SK-N-SH treated with all-trans-retinoic acid at 6 μM for 48 hours (cell line): ENCODE measurements around the gene FBXO8.
"Not testable (repeated sequence)": the region's sequence is repeated elsewhere in the genome, so short reads cannot be mapped to it uniquely, and the experiment has no call there.

Experiments used
- BACH2 ChIP-seq: fragments of 250-450 bp; sonication (Bioruptor Pico); IDR thresholded peaks from 2 replicates; pipeline ENCODE4 v1.9.0; 2021; ENCODE audit warnings: mild to moderate bottlenecking, borderline replicate concordance
- OSR1 ChIP-seq: fragments of 250-450 bp; sonication (Bioruptor Pico); IDR thresholded peaks from 2 replicates; pipeline ENCODE4 v1.8.0; 2022; ENCODE audit warnings: moderate library complexity, mild to moderate bottlenecking, inconsistent platforms
- PATZ1 ChIP-seq: fragments of 250-450 bp; sonication (Bioruptor Pico); IDR thresholded peaks from 2 replicates; pipeline ENCODE4 v1.8.0; 2020; ENCODE audit warnings: mild to moderate bottlenecking, moderate library complexity, borderline replicate concordance
- PPARA ChIP-seq: fragments of 250-450 bp; sonication (Bioruptor Pico); IDR thresholded peaks from 2 replicates; pipeline ENCODE4 v1.5.0; 2020; ENCODE audit warnings: mild to moderate bottlenecking, borderline replicate concordance
- RARB ChIP-seq: fragments of 250-450 bp; sonication (Bioruptor Pico); IDR thresholded peaks from 2 replicates; pipeline ENCODE4 v1.8.0; 2021; ENCODE audit warnings: mild to moderate bottlenecking, moderate library complexity
- SNAI2 ChIP-seq: fragments of 250-450 bp; sonication (Bioruptor Pico); IDR thresholded peaks from 2 replicates; pipeline ENCODE4 v1.5.0; 2020; ENCODE audit warnings: mild to moderate bottlenecking, moderate library complexity
- TCF4 ChIP-seq: fragments of 250-450 bp; sonication (Bioruptor Pico); IDR thresholded peaks from 2 replicates; pipeline ENCODE4 v1.8.0; 2021; ENCODE audit warnings: mild to moderate bottlenecking, moderate library complexity, borderline replicate concordance
- TOX ChIP-seq: fragments of 250-450 bp; sonication (Bioruptor Pico); IDR thresholded peaks from 2 replicates; pipeline ENCODE4 v1.8.0; 2021; ENCODE audit warnings: mild to moderate bottlenecking, moderate library complexity, borderline replicate concordance
- ZFP3 ChIP-seq: fragments of 250-450 bp; sonication (Bioruptor Pico); IDR thresholded peaks from 2 replicates; pipeline ENCODE4 v1.5.0; 2020; ENCODE audit warnings: mild to moderate bottlenecking, moderate library complexity
- ZFP30 ChIP-seq: fragments of 450-650 bp; formaldehyde crosslinking; IDR thresholded peaks from 2 replicates; pipeline ENCODE4 v1.5.0; 2022; ENCODE audit warnings: mild to moderate bottlenecking, moderate library complexity
- TF ChIP-seq, protein P1 (sequence below): fragments of 250-450 bp; sonication (Bioruptor Pico); IDR thresholded peaks from 2 replicates; pipeline ENCODE4 v1.5.1; 2020; ENCODE audit warnings: low read depth, mild to moderate bottlenecking, moderate library complexity
- TF ChIP-seq, protein P2 (sequence below): fragments of 250-450 bp; sonication (Bioruptor Pico); IDR thresholded peaks from 2 replicates; pipeline ENCODE4 v1.5.0; 2020; ENCODE audit warnings: mild to moderate bottlenecking, moderate library complexity
- TF ChIP-seq, protein P3 (sequence below): fragments of 250-450 bp; sonication (Bioruptor Pico); IDR thresholded peaks from 2 replicates; pipeline ENCODE4 v1.8.0; 2021; ENCODE audit warnings: low read depth, mild to moderate bottlenecking, moderate library complexity, borderline replicate concordance

- TF ChIP-seq, protein P1, sequence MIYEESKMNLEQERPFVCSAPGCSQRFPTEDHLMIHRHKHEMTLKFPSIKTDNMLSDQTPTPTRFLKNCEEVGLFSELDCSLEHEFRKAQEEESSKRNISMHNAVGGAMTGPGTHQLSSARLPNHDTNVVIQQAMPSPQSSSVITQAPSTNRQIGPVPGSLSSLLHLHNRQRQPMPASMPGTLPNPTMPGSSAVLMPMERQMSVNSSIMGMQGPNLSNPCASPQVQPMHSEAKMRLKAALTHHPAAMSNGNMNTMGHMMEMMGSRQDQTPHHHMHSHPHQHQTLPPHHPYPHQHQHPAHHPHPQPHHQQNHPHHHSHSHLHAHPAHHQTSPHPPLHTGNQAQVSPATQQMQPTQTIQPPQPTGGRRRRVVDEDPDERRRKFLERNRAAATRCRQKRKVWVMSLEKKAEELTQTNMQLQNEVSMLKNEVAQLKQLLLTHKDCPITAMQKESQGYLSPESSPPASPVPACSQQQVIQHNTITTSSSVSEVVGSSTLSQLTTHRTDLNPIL = not testable (repeated sequence)
- not testable (repeated sequence) for TF ChIP-seq TOX, PPARA, BACH2, RARB, OSR1, TCF4, PATZ1, ZFP3, ZFP30, SNAI2 (CRISPR knock-in tag)
- TF ChIP-seq, protein P2, sequence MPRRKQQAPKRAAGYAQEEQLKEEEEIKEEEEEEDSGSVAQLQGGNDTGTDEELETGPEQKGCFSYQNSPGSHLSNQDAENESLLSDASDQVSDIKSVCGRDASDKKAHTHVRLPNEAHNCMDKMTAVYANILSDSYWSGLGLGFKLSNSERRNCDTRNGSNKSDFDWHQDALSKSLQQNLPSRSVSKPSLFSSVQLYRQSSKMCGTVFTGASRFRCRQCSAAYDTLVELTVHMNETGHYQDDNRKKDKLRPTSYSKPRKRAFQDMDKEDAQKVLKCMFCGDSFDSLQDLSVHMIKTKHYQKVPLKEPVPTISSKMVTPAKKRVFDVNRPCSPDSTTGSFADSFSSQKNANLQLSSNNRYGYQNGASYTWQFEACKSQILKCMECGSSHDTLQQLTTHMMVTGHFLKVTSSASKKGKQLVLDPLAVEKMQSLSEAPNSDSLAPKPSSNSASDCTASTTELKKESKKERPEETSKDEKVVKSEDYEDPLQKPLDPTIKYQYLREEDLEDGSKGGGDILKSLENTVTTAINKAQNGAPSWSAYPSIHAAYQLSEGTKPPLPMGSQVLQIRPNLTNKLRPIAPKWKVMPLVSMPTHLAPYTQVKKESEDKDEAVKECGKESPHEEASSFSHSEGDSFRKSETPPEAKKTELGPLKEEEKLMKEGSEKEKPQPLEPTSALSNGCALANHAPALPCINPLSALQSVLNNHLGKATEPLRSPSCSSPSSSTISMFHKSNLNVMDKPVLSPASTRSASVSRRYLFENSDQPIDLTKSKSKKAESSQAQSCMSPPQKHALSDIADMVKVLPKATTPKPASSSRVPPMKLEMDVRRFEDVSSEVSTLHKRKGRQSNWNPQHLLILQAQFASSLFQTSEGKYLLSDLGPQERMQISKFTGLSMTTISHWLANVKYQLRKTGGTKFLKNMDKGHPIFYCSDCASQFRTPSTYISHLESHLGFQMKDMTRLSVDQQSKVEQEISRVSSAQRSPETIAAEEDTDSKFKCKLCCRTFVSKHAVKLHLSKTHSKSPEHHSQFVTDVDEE (CRISPR knock-in tag) = not testable (repeated sequence)
- TF ChIP-seq, protein P3, sequence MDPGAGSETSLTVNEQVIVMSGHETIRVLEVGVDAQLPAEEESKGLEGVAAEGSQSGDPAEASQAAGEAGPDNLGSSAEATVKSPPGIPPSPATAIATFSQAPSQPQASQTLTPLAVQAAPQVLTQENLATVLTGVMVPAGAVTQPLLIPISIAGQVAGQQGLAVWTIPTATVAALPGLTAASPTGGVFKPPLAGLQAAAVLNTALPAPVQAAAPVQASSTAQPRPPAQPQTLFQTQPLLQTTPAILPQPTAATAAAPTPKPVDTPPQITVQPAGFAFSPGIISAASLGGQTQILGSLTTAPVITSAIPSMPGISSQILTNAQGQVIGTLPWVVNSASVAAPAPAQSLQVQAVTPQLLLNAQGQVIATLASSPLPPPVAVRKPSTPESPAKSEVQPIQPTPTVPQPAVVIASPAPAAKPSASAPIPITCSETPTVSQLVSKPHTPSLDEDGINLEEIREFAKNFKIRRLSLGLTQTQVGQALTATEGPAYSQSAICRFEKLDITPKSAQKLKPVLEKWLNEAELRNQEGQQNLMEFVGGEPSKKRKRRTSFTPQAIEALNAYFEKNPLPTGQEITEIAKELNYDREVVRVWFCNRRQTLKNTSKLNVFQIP = not testable (repeated sequence)
Measured at GRCh38 chr4:174261432-174261831, 22.0 kb downstream of the FBXO8 start.
